Amygdala (tissue), 56 donors: ENCODE results near the gene FGFBP2.

Experiments used
- DNase-seq, 56 donors: peaks; one replicate each; lab custom pipeline; 2025; lab: John Stamatoyannopoulos, UW

The FGFBP2 gene, protein sequence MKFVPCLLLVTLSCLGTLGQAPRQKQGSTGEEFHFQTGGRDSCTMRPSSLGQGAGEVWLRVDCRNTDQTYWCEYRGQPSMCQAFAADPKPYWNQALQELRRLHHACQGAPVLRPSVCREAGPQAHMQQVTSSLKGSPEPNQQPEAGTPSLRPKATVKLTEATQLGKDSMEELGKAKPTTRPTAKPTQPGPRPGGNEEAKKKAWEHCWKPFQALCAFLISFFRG

DNA sequence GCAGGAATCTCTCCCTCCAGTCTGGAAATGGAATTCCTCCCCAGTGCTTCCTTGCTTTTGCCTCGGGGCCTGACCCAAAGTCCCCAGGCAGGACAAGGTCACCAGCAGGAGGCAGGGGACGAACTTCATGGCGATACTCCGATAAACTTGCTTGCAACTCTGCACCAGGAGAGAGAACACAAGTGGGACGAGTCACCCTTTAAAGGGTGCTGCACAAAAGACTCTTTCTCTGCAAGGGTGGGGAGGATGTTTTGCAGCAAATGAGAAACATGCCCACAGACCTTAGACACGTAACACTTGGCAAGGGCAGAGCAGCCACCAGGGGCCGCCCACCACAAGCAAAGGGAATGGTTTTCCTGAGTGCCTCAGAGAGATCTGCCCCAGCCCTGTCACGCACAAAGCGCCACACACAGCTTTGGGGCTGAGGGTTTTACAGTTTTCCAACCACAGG lies at the start of gene FGFBP2:
TSS of gene FGFBP2 (minus strand) at position 175 of the 451 bp plus-strand sequence. CDS start at position 129, 46 bp downstream.
- DNase-seq: peak in 8 of 56 donors; percentile 4 to 18 (median 8)

DNA sequence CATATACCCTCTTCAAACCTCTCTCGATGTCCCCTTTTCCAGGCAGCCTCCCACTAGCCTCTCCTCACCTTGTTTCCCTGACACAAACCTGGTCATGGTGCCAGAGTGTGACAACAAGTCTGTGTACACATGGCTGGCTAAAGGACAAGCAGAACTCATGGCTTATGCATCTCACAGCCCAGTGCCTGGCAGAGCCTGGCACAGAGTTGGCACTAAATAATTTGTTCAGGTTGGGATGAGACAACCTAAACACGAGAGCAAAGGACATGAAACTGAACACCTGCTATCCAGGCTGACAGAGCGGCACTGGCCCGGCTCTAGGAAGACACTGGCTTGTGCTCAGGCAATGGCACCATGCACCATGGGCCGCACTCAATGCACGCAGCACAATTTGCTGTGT lies 48.2 kb upstream of the FGFBP2 start:
- no peak for DNase-seq

DNA sequence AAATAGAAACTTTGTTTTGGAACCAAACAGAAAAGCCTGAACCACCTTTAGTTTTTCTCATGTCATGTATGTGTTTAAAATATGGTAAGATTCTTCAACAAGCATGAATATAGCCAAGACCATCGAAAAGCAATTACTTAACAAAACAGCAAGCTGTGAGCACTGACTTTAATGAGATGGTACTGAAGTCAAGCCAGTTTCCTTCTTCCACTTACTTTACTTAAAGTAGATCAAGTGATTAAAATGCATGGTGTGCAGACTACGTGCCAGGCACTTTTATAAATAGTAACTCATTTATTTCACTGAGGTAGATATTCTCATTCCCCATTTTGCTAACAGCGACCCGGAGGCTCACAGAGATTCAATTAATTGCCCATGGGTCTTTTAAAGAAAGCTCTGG lies 46.2 kb upstream of the FGFBP2 start:
- no peak for DNase-seq

DNA sequence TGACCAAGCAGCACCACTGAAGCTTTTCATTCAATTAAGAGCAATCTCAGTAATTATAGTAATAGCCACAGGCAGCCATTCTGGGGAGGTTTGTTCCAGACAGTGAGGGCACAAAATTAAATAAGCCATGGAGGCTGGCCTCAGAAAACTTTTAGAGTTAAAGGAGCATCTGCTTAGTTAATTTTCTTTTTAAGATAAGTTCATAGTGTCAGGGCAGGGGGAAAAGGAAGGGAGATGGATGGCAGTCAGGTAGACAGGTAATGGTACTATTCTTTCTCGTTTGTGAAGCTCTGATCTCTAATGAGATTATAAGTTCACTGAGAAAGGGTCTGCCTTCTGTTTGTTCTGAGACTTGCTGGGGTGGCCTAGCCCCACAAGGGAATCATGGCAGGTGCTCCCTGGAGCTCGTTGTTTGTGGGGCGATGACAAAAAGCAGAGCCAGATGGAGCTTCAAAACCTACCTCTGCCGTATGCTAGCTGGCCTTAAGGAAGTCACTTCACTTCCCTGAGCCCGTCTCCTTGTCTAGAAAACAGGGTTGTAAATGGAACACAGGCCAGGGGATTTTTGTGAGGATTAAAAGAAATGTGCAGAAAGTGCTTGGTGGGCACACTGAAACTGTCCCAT lies 44.6 kb upstream of the FGFBP2 start:
- DNase-seq: no peak

DNA sequence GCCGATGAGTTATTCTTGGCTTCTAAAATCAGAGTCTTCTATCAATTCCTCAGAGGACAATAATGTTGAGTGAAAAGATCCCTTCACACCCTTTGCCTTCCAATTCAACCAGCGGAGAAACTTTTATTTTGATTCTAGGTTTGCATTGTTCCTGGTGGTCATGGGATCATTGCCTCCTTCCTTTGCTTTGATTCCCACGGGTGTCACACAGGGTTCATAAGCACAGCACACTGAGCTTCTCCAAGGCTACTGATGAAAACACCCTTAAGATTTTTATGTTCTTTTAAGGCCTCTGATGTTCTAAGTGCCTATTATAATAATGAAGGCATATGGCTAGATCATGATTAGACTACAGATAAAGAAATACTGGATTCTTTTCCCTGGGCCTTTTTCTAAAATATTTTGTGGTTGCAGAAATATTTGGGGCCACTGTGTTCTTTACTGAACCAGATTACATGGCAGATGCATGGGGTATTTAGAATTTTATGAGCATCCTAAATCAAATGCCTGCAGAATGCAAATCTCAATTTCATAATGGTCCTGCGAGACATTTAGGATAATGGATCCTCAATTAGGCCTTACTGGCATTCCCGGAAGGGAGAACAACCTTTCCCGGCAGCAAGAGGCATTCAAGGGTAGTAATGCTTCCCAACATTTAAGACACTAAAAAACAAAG lies 43.9 kb upstream of the FGFBP2 start:
- no peak for DNase-seq

DNA sequence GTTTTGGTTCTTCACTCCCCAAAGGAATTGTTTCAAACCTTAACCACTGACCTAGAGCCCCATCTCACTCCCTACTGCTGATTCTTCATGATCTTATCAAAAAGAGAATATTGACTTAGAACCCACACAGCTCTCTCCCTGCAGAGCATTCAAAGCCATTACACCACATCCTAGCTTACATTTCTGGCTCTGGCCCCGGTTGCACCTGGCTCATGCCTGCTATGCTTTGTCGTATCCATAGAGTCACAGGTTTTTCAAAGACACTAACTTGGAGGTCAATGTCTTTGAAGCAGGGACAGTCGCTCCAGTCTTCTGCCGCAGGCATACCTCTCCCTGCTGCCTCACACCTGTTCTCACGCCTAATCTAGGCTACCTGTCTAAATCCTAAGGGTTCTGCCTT lies 42.7 kb upstream of the FGFBP2 start:
- no peak for DNase-seq

DNA sequence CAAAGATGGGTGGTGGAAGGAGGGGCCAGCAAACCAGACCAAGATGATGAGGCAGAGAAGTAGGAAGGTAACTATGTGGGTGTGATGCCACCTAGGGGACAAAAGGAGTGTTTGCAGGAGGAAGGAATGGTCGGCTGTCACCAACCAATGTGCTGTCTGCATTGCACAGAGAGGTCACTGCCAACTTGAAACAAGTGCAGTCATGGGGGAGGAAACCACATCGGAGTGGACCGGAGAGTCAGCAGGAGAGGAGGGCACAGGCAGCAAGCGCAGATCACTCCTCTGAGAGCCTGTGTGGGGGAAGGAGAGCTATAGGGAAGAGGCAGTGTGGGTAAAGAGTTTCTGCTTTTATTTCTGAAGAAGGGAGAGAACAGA lies 38.5 kb upstream of the FGFBP2 start:
- peak in 50 of 56 donors; percentile 4 to 80 (median 40) for DNase-seq

DNA sequence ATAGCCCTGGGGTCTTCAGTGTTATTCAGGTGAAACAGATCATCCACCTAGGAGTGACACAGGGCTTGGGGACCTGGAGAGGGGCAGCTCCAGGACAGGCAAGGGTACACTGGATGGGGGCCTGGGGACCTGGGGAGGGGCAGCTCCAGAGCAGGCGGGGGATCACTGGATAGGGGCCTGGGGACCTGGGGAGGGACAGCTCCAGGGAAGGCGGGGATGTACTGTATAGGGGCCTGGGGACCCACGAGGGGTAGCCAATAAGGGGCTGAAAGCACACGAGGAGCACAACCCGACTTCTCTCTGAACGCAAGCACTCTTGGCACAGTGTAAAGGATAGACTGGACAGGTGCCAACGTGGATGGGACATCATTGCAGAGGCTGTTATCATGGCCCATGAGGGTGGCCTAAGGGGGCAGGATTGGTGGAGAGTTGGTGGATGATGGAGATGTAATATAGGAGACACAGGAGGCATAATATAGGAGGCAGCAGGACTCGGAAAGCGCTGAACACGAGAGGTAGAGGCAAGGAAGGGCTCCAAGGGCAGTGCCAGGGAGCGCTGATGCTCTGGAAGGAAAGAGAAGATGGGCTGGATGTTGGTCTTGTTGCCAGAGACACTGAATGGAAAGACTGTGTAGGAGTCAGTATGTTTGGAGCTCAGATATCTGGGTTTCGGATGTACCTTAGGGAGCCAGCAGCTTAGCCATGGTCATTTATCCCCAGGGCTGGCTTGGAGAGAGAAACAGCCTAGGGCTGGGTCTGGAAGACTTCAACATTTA lies 37.9 kb upstream of the FGFBP2 start:
- no peak for DNase-seq

DNA sequence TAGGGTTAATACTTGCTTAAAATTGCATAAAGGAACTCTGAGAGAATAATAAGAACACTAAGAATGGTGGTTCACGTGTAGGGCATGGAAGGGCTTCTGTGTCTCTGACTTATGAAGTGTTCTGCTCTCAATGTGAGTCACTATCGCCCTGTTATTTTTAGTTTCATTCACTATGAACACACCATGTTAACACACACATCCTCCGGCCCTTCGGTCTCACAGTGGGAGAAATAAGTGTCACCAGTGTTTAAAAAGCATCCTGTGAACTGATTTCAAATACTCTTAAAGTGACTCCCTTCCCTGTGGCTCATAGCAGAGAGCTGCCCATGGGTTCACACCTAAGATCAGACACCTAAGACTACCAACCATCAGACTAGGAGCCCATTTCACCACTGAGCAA lies 33.8 kb upstream of the FGFBP2 start:
- DNase-seq: no peak

DNA sequence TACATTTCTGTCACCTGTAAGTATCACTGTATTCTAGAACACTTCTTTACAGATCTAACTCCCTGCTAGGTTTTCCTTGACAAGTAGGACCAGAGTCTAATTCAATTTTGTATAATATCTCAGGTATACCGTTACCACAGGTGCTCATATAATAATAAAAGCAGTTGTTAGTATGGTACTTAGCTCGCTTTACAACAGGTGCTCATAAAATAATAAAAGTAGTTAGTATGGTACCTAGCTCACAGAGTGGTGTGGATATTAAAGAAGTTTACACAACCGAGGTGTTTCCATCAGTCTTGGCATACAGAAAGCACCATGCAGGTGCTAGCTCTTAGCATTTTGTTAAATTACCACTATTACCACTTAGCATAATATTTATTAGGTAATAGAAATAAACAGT lies 32.9 kb upstream of the FGFBP2 start:
- DNase-seq: no peak

DNA sequence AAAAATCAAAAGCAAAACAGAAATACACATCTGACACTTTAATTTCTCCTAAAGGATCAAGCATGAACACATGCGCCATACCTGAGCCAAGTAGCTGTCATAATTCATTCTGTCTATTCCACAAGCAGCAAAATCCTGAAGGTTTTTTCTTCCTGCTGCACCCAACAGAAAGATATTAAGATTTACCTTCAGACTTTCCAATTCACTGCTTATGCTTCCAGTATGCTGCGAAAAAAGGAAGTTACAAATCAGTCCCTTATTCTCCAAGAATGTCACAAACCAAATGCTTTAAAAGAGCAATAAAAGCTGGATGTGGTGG lies 29.2 kb upstream of the FGFBP2 start:
- no peak for DNase-seq

DNA sequence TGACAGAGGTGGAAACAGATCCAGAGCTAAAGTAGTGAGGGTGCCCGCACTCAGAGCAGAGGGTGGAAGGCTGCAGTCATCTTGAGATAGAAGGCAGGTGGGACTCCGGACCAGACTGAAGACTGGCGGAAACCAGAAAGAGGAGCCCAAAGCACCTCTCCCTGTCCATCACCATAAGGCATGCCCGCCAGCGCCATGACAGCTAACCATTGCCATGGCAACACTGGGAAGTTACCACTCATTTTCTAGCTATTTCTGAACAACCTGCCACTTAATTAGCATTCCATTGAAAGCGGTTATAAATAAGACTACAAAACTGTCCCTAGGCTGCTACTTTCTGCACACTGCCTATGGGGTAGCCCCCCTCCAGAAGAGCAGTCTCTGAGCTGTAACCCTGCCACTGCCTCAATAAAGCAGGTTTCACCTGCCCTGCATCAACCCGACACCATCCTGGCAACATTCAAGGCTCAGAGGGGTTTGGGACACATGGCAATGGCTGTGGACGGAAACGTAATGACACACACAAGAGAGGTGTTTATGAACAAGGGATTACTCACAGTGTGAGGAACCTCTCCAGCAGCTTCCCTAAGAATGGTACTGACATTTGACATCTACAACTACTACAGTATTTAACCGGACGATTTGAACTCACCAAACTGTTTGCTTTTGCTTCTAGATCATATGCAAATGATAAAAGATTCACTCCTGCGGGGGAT lies 27.8 kb upstream of the FGFBP2 start:
- peak in 15 of 56 donors; percentile 5 to 48 (median 12) for DNase-seq

DNA sequence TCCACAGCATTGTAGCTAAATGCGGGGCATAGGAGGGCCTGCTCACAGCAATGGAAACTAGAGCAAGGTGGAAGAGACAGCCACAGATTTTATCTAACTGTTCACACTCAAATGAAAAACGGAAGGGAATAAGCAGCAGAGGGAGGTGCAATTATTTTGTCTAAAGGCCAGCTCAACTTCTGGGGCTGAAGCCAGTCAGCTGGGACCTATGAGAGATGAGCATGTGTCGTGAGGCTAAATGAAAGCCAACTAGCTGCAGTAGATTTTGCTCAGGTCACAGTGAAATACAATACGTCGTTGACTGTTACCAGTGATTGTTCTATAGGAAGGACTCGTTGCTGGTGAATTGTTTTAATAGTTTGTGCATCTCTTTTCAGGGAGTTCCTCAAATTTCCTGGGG lies 26.4 kb upstream of the FGFBP2 start:
- DNase-seq: no peak

DNA sequence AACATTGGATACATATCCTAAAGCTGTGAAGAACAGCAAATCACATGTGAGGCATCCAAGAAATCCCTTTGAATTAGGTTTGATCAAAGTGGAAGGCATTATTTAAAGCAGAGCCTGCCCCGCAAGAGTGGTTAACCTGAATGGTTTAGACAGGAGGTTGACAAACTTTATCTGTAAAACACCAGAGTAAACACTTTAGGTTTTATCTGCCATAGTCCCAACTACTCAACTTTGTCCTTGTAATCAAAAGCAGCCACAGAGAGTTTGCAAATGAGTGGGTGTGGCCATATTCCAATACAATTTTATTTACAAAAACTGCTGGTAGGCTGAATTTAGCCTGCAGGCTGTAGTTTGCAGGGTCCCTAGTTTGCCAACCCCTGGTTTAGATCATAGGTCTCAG lies 25.2 kb upstream of the FGFBP2 start:
- no peak for DNase-seq

DNA sequence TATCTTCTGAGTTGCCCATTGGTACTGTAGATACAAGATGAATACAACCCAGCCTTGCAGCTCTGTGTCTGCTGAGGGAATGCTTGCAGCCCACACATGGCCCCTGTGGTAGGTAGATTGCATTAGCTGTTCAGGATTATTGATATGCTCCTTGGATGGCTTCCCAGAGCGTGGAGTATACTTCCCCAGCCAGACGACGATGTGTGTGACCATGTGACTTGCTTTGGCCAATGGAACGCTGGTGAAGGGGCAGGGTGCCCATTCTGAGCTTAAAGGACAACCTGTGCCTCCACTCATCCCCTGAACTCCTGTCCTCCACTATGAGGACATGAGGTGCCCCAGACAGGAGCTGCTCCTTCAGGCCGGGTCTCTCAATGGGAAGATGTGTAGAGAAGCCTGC lies 23.9 kb upstream of the FGFBP2 start:
- no peak for DNase-seq

DNA sequence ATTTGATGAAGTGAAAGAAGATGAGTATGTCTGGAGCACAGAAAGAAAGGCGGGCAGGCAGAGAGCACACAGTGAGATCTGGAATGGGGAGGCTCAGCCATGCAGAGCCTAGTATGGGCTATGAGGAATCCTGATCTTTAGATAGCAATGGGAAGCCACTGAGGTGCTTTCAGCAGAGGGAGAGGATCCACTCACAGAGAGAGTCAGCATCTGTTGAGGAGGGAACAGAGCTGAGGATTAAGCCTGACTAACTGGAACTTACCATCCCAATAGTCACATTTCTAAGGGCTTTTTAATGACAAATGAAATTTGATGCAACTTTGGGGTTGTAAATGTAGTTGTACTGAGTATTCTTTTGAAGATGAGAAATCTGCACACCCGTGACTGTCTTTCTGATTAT lies 20.6 kb upstream of the FGFBP2 start:
- DNase-seq: no peak

DNA sequence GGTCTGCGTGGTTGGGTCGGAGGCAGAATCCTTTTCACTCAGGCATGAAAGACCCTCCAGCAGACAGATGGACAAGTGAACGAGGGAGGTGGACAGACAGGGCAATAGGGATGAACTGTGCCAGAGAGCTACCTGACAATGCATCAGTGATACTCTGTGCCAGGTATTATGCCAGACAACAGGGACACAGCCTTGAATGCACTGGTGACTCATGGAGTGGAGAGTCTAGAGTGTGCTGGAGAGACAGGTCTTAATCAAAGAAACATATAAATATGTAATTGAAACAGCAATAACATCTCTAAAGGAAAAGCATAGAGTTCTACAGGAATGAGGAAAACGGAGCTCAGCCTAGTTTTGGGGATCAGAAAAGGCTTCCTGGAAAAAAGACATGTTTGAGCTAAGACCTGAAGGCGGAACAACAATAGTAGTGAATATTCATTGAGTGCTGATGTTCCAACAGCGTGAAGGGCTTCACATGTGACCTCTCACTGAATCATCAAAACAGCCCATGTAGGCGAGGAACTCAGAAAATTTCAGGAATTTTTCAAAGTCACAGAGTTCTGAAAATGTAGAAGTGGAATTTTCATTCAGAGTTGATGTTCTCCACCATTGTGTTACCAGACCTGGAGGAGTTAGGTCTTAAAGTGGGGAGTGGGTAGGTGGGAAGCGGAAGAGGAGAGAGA lies 20.0 kb upstream of the FGFBP2 start:
- no peak for DNase-seq

DNA sequence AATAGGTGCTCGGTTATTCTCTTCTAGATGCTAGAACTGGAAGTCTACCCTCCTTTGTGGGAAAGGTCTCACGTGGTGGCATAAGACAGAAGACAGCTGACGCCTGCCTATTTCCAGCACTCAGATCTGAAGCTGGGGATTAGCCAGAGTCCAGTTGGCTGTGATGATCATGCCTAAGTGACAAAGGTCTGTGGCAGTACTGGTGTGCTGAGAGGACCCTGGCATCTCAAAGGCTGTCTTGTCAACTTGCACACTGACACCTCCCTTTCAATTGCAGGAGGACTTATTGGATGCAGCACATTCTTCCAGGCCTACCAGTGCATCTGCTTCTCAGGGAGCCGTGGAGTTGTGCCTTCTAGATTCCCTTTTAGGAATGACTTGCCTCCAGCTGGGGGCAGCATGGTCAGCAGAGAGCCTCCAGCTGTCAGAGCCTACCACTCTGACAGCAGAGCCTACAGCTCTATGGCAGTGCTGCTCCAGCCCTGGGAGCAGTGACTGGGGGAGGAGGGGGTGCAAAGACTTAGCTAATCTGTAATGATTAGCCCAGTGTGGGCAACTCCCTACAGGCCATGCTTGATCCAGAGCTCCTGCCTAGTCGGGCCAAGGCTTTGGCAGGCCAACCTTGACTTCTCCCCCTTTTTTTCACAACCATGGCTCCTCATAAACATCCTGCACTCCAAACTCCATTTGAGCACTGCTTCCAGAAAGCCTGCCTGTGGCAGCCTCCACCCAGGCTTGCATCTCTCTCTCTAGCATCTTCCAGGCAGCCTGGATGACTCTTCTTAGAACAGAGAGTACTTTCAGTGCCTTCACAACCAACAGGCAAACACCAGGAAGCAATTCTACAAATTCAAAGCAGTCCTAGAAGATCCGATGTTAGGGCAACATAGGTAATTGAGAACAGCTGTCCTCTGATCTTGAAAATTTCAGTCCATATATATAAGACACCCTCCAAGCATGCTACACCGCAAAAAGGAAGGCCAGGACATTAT lies 13.8 kb upstream of the FGFBP2 start:
- no peak for DNase-seq
